A549 (cell line): ENCODE measurements around the gene RCSD1. TPM values are rescaled to one million over a fixed set of nuclear protein-coding genes. Genes with fewer than 3 reads are reported as not detected.

Source experiments
- ATAC-seq, 2 experiments: fragments of 200-7000 bp in 1 of 2; fragments of >200 bp in 1 of 2; cut with Nextera tagmentation in 1 of 2; cut with Tn5 transposase in 1 of 2; 3 replicates each; pipeline versions ENCODE4 v1.8.0 to v1.9.1; 2018 to 2020; ENCODE audit warnings: mild to moderate bottlenecking in 1 of 2, moderate library complexity in 1 of 2
- CTCF ChIA-PET: fragments of 300-600 bp; sonication (Branson Sonifier 250); formaldehyde crosslinking; extraction: SDS; loops from one replicate; lab custom pipeline; 2021; ENCODE audit warnings: antibody characterized with exemption, inconsistent platforms; lab: Yijun Ruan, JAX
- POLR2A ChIA-PET: fragments of 350-600 bp; formaldehyde crosslinking; extraction: SDS; loops from one replicate; lab custom pipeline; 2021; ENCODE audit warnings: antibody characterized with exemption, inconsistent platforms; lab: Yijun Ruan, JAX
- DNase-seq, 2 experiments: peaks; one replicate each; pipeline versions ENCODE4 v3.0.0 to v3.0.0-alpha.2; 2011 to 2016; ENCODE audit warnings: low read depth in 1 of 2, low spot score in 1 of 2
- FAIRE-seq: peaks from 2 replicates; lab custom pipeline; 2011; peaks lifted over from hg19 to GRCh38; lab: Jason Lieb, UNC
- H3K27ac ChIP-seq, 2 experiments: fragments of >200 bp; sonication (Bioruptor Twin); formaldehyde crosslinking; 3 replicates each; pipeline ENCODE4 v1.5.1; 2016 to 2017
- H3K4me1 ChIP-seq: fragments of >200 bp; sonication (Bioruptor Twin); formaldehyde crosslinking; 3 replicates; pipeline ENCODE4 v1.6.1; 2016
- H3K4me2 ChIP-seq: fragments of >200 bp; sonication (Bioruptor Twin); formaldehyde crosslinking; 3 replicates; pipeline ENCODE4 v1.6.1; 2016
- H3K4me3 ChIP-seq: fragments of >200 bp; sonication (Bioruptor Twin); formaldehyde crosslinking; 3 replicates; pipeline ENCODE4 v1.5.1; 2016
- H3K9me3 ChIP-seq: fragments of >200 bp; sonication (Bioruptor Twin); formaldehyde crosslinking; 3 replicates; pipeline ENCODE4 v1.6.1; 2016
- ATOH8 ChIP-seq: fragments of 250-450 bp; sonication (Bioruptor Pico); IDR thresholded peaks from 2 replicates; pipeline ENCODE4 v1.5.0; 2020; ENCODE audit warnings: low read depth, mild to moderate bottlenecking, moderate library complexity
- BCL3 ChIP-seq: fragments of >200 bp; sonication (Bioruptor Twin); formaldehyde crosslinking; IDR thresholded peaks from 3 replicates; pipeline ENCODE4 v1.6.1; 2016
- BHLHE40 ChIP-seq: IDR thresholded peaks from 2 replicates; pipeline ENCODE4 v1.6.1; 2012; ENCODE audit warnings: low read depth, low read length, inconsistent platforms
- CBX8 ChIP-seq: fragments of 200-600 bp; sonication (generic); IDR thresholded peaks from 2 replicates; pipeline ENCODE4 v1.6.1; 2016
- CEBPB ChIP-seq, 2 experiments: fragments of >200 bp in 1 of 2; sonication (Bioruptor Twin) in 1 of 2; formaldehyde crosslinking in 1 of 2; IDR thresholded peaks; 2 replicates each; pipeline ENCODE4 v1.6.1; 2012 to 2016
- CTCF ChIP-seq: fragments of >200 bp; sonication (Bioruptor Twin); formaldehyde crosslinking; IDR thresholded peaks from 3 replicates; pipeline ENCODE4 v1.5.1; 2016
- EHF ChIP-seq: fragments of 250-450 bp; sonication (Bioruptor Pico); IDR thresholded peaks from 2 replicates; pipeline ENCODE4 v1.5.0; 2020; ENCODE audit warnings: mild to moderate bottlenecking
- ESRRA ChIP-seq: fragments of 150-350 bp; IDR thresholded peaks from 2 replicates; pipeline ENCODE4 v1.6.1; 2014; ENCODE audit warnings: mild to moderate bottlenecking, low read length, borderline replicate concordance
- FOSB ChIP-seq: fragments of 250-450 bp; sonication (Bioruptor Pico); IDR thresholded peaks from 2 replicates; pipeline ENCODE4 v1.5.0; 2020; ENCODE audit warnings: mild to moderate bottlenecking, moderate library complexity
- FOXS1 ChIP-seq: fragments of 250-450 bp; sonication (Bioruptor Pico); IDR thresholded peaks from 2 replicates; pipeline ENCODE4 v1.5.0; 2020; ENCODE audit warnings: mild to moderate bottlenecking, moderate library complexity
- HDAC2 ChIP-seq: fragments of 200-600 bp; sonication (generic); IDR thresholded peaks from 2 replicates; pipeline ENCODE4 v1.6.1; 2016
- HOXA7 ChIP-seq: fragments of 250-450 bp; sonication (Bioruptor Pico); IDR thresholded peaks from 2 replicates; pipeline ENCODE4 v1.5.0; 2020; ENCODE audit warnings: mild to moderate bottlenecking, moderate library complexity
- HOXB13 ChIP-seq: fragments of 250-450 bp; sonication (Bioruptor Pico); IDR thresholded peaks from 2 replicates; pipeline ENCODE4 v1.5.0; 2020; ENCODE audit warnings: low read depth, mild to moderate bottlenecking, moderate library complexity
- JUNB ChIP-seq: fragments of >200 bp; sonication (Bioruptor Twin); formaldehyde crosslinking; IDR thresholded peaks from 2 replicates; pipeline ENCODE4 v1.6.1; 2016
- MAFK ChIP-seq: fragments of 450-650 bp; IDR thresholded peaks from 2 replicates; pipeline ENCODE4 v1.6.1; 2014; ENCODE audit not compliant: partially characterized antibody
- MAZ ChIP-seq: fragments of 150-350 bp; IDR thresholded peaks from 2 replicates; pipeline ENCODE4 v1.6.1; 2014; ENCODE audit warnings: antibody characterized with exemption, low read depth, low read length, borderline replicate concordance
- NPAS2 ChIP-seq: fragments of 250-450 bp; sonication (Bioruptor Pico); IDR thresholded peaks from 2 replicates; pipeline ENCODE4 v1.8.0; 2022; ENCODE audit warnings: mild to moderate bottlenecking, moderate library complexity, borderline replicate concordance
- NR3C1 ChIP-seq: fragments of >200 bp; sonication (Bioruptor Twin); formaldehyde crosslinking; IDR thresholded peaks from 3 replicates; pipeline ENCODE4 v1.6.1; 2017
- PBX3 ChIP-seq: IDR thresholded peaks from 2 replicates; pipeline ENCODE4 v1.6.1; 2012
- POLR2A ChIP-seq: IDR thresholded peaks from 2 replicates; pipeline ENCODE4 v1.6.1; 2012; ENCODE audit warnings: mild to moderate bottlenecking, low read length
- POLR2AphosphoS2 ChIP-seq: conservative IDR thresholded peaks from 2 replicates; pipeline ENCODE4 v1.6.1; 2012; ENCODE audit warnings: low read length, improper control_type of control experiment, inconsistent platforms
- RFX5 ChIP-seq: fragments of 450-650 bp; IDR thresholded peaks from 2 replicates; pipeline ENCODE4 v1.7.1; 2014; ENCODE audit warnings: antibody characterized with exemption, mild to moderate bottlenecking, moderate library complexity
- SREBF2 ChIP-seq: fragments of 450-650 bp; IDR thresholded peaks from 2 replicates; pipeline ENCODE4 v1.6.1; 2014; ENCODE audit warnings: mild to moderate bottlenecking, moderate library complexity
- USF2 ChIP-seq: fragments of 450-650 bp; IDR thresholded peaks from 2 replicates; pipeline ENCODE4 v1.6.1; 2014; ENCODE audit warnings: antibody characterized with exemption
- ZNF302 ChIP-seq: fragments of 250-450 bp; sonication (Bioruptor Pico); IDR thresholded peaks from 2 replicates; pipeline ENCODE4 v1.9.0; 2021; ENCODE audit warnings: inconsistent platforms, mild to moderate bottlenecking, moderate library complexity
- WGBS: methylation state at CpG from one replicate; pipeline ENCODE4 v1.1.6; 2017; ENCODE audit errors: missing lambda C conversion rate; 5-methylcytosine and 5-hydroxymethylcytosine counted together
- polyA plus RNA-seq, 4 experiments: library from polyadenylated mRNA; depleted of rRNA in 3 of 4; stranded (reverse); fragments of >200 nt; fragmentation: RNase III in 1 of 4; extraction: RNeasy Plus Mini Kit Qiagen cat#74134 plus additional on column Dnase treatment in 1 of 4; gene quantifications; 2 replicates in 3 of 4; 3 replicates in 1 of 4; pipeline ENCODE4 v1.2.3, GENCODE V29; 2011 to 2017

The RCSD1 gene
- polyA plus RNA-seq, 2 of the 4 experiments (the other 2 are of a cell fraction) = not detected

GRCh38 chr1:167750641-167751040 lies 120.6 kb downstream of the RCSD1 start:
- H3K4me3 ChIP-seq = no peak overlapping the region
- 91% methylated on average over 2 of the region's 2 CpGs for WGBS
- FAIRE-seq = no peak
- ATAC-seq = no peak
- TF ChIP-seq HOXA7 (CRISPR knock-in tag) (no peak), FOSB (no peak), USF2 (no peak), HDAC2 (no peak), POLR2A (no peak), BHLHE40 (no peak), NPAS2 (no peak)
- DNase-seq = no peak
- no peak overlapping the region for H3K4me2 ChIP-seq
- no peak overlapping the region for H3K27ac ChIP-seq
- H3K9me3 ChIP-seq = no peaks in the 10 kb centered on the region
- POLR2A ChIA-PET = no interaction called here
- CTCF ChIA-PET = no interaction called here
- H3K4me1 ChIP-seq = peaks cover 68% of the 10 kb centered on the region

GRCh38 chr1:167751676-167752075 lies 121.6 kb downstream of the RCSD1 start:
- Histone ChIP-seq H3K4me1 (peaks cover 67% of the 10 kb centered on the region), H3K9me3 (no peaks in the 10 kb centered on the region), H3K4me2 (peak overlapping the region; percentile 47), H3K27ac (no peak overlapping the region), H3K4me3 (no peak overlapping the region)
- ChIA-PET POLR2A (no interaction called here), CTCF (no interaction called here)
- 92% methylated on average over 1 of the region's 1 CpG for WGBS
- FAIRE-seq (no peak), ATAC-seq (no peak), DNase-seq (no peak)
- no peak for TF ChIP-seq EHF (CRISPR knock-in tag)
- TF ChIP-seq CTCF = no peak
- no peak for TF ChIP-seq POLR2A
- TF ChIP-seq ATOH8 (CRISPR knock-in tag) = no peak
- no peak for TF ChIP-seq RFX5
- TF ChIP-seq CBX8 = no peak
- TF ChIP-seq SREBF2 = no peak
- TF ChIP-seq JUNB = no peak
- no peak for TF ChIP-seq NR3C1
- no peak for TF ChIP-seq HOXB13 (CRISPR knock-in tag)
- TF ChIP-seq POLR2AphosphoS2 = no peak
- no peak for TF ChIP-seq PBX3
- TF ChIP-seq MAFK = no peak
- TF ChIP-seq ZNF302 (CRISPR knock-in tag) = no peak
- TF ChIP-seq FOXS1 (CRISPR knock-in tag) = no peak
- TF ChIP-seq ESRRA = no peak
- TF ChIP-seq BCL3 = no peak
- no peak for TF ChIP-seq FOSB
- TF ChIP-seq MAZ = no peak
- TF ChIP-seq CEBPB (IDR thresholded peaks at IDR 0.05) = no peak
